Mesendoderm (in vitro differentiated cells): ENCODE measurements around the gene DR1.

Experiments
- DNase-seq: peaks from one replicate; pipeline ENCODE4 v3.0.0; 2013
- H2AK5ac ChIP-seq: 2 replicates; pipeline ENCODE4 v1.6.1; 2013; ENCODE audit warnings: low read length, inconsistent platforms
- H2BK120ac ChIP-seq: 2 replicates; pipeline ENCODE4 v1.6.1; 2013; ENCODE audit warnings: low read depth, mild to moderate bottlenecking, low read length, moderate library complexity, mixed read lengths
- H2BK15ac ChIP-seq: replicated peaks from 2 replicates; pipeline ENCODE4 v1.6.1; 2013; ENCODE audit warnings: low read depth, mild to moderate bottlenecking, moderate library complexity
- H2BK5ac ChIP-seq: 2 replicates; pipeline ENCODE4 v1.6.1; 2013; ENCODE audit warnings: low read length, inconsistent platforms
- H3K18ac ChIP-seq: 2 replicates; pipeline ENCODE4 v1.6.1; 2013; ENCODE audit warnings: mild to moderate bottlenecking, low read length, mixed read lengths
- H3K23ac ChIP-seq: one replicate; pipeline ENCODE4 v1.6.1; 2013; ENCODE audit warnings: low read length
- H3K27ac ChIP-seq: 2 replicates; pipeline ENCODE4 v1.5.1; 2013; ENCODE audit warnings: low read depth, mild to moderate bottlenecking, inconsistent platforms, low read length, moderate library complexity
- H3K27me3 ChIP-seq: 2 replicates; pipeline ENCODE4 v1.6.1; 2013; ENCODE audit warnings: low read length, control low read depth, mild to moderate bottlenecking, inconsistent platforms; ENCODE audit not compliant: insufficient read depth, poor library complexity
- H3K36me3 ChIP-seq: 2 replicates; pipeline ENCODE4 v1.6.1; 2013; ENCODE audit warnings: low read length, inconsistent platforms; ENCODE audit not compliant: control insufficient read depth, insufficient read depth
- H3K4ac ChIP-seq: one replicate; pipeline ENCODE4 v1.6.1; 2013; ENCODE audit warnings: low read depth, mild to moderate bottlenecking, low read length, moderate library complexity
- H3K4me1 ChIP-seq: 2 replicates; pipeline ENCODE4 v1.6.1; 2013; ENCODE audit warnings: low read depth, low read length, inconsistent platforms; ENCODE audit not compliant: control insufficient read depth
- H3K4me2 ChIP-seq: 2 replicates; pipeline ENCODE4 v1.6.1; 2013; ENCODE audit warnings: low read length
- H3K4me3 ChIP-seq: 2 replicates; pipeline ENCODE4 v1.5.1; 2013; ENCODE audit warnings: mild to moderate bottlenecking, low read length
- H3K56ac ChIP-seq: one replicate; pipeline ENCODE4 v1.6.1; 2013; ENCODE audit warnings: low read length
- H3K79me1 ChIP-seq: 2 replicates; pipeline ENCODE4 v1.6.1; 2013; ENCODE audit warnings: low read length, inconsistent platforms
- H3K79me2 ChIP-seq: 2 replicates; pipeline ENCODE4 v1.6.1; 2013; ENCODE audit warnings: mild to moderate bottlenecking, low read length; ENCODE audit not compliant: control insufficient read depth, insufficient read depth
- H3K9ac ChIP-seq: 2 replicates; pipeline ENCODE4 v1.6.1; 2013; ENCODE audit warnings: low read length, inconsistent platforms
- H4K5ac ChIP-seq: one replicate; pipeline ENCODE4 v1.6.1; 2013; ENCODE audit warnings: low read length
- H4K8ac ChIP-seq: one replicate; pipeline ENCODE4 v1.6.1; 2013; ENCODE audit warnings: low read depth, mild to moderate bottlenecking, control low read depth, low read length, moderate library complexity
- WGBS: extraction: QIAGEN DNeasy Blood & Tissue Kit; methylation state at CpG from one replicate; pipeline ENCODE4 v1.1.7; 2013; ENCODE audit warnings: low lambda C conversion rate, missing lambda C conversion rate; ENCODE audit not compliant: insufficient coverage; ENCODE audit errors: extremely low coverage; 5-methylcytosine and 5-hydroxymethylcytosine counted together

Gene DR1

GRCh38 chr1:93344886-93345632, 648 bp upstream of the DR1 start:
- peaks cover 28% of the 10 kb centered on the region for H3K79me2 ChIP-seq
- H3K36me3 ChIP-seq: no peaks in the 10 kb centered on the region
- peak; percentile 24 for DNase-seq
- H3K4ac ChIP-seq: peak overlapping the region; percentile 77
- no peak overlapping the region for H2BK15ac ChIP-seq
- no peak overlapping the region for H3K23ac ChIP-seq
- peak overlapping the region; percentile 72 for H3K18ac ChIP-seq
- no CpG with 5 or more reads among the region's 12 CpGs for WGBS
- H4K8ac ChIP-seq: no peak overlapping the region
- peak overlapping the region; percentile 8 for H2BK120ac ChIP-seq
- peak overlapping the region; percentile 97 for H3K9ac ChIP-seq
- H3K27me3 ChIP-seq: no peaks in the 10 kb centered on the region
- no peak overlapping the region for H2AK5ac ChIP-seq
- H3K4me2 ChIP-seq: peak overlapping the region; percentile 30
- peak overlapping the region; percentile 90 for H4K5ac ChIP-seq
- H3K79me1 ChIP-seq: no peaks in the 10 kb centered on the region
- peaks cover 4% of the 10 kb centered on the region for H3K4me1 ChIP-seq
- H3K56ac ChIP-seq: peak overlapping the region; percentile 99
- peak overlapping the region; percentile 57 for H3K4me3 ChIP-seq
- peak overlapping the region; percentile 89 for H2BK5ac ChIP-seq
- peak overlapping the region; percentile 98 for H3K27ac ChIP-seq

GRCh38 chr1:93346421-93346993, 800 bp downstream of the DR1 start:
- no peaks in the 10 kb centered on the region for H3K27me3 ChIP-seq
- no peak overlapping the region for H2BK120ac ChIP-seq
- WGBS: no CpG with 5 or more reads among the region's 22 CpGs
- H2BK5ac ChIP-seq: no peak overlapping the region
- H4K8ac ChIP-seq: no peak overlapping the region
- no peaks in the 10 kb centered on the region for H3K79me1 ChIP-seq
- H3K23ac ChIP-seq: no peak overlapping the region
- H3K4me2 ChIP-seq: peak overlapping the region; percentile 27
- peak overlapping the region; percentile 72 for H3K4me3 ChIP-seq
- H2BK15ac ChIP-seq: no peak overlapping the region
- H3K79me2 ChIP-seq: peaks cover 36% of the 10 kb centered on the region
- no peak overlapping the region for H3K4ac ChIP-seq
- H3K4me1 ChIP-seq: no peaks in the 10 kb centered on the region
- H2AK5ac ChIP-seq: no peak overlapping the region
- peak overlapping the region; percentile 86 for H3K27ac ChIP-seq
- no peaks in the 10 kb centered on the region for H3K36me3 ChIP-seq
- peak overlapping the region; percentile 84 for H3K9ac ChIP-seq
- DNase-seq: peak; percentile 57
- H4K5ac ChIP-seq: no peak overlapping the region
- peak overlapping the region; percentile 99 for H3K56ac ChIP-seq
- peak overlapping the region; percentile 75 for H3K18ac ChIP-seq

- peak overlapping the region; percentile 57 for H3K4me2 ChIP-seq
- no peak overlapping the region for H3K23ac ChIP-seq
- no peak overlapping the region for H4K5ac ChIP-seq
- peak overlapping the region; percentile 72 for H3K4me3 ChIP-seq
- H3K36me3 ChIP-seq: no peaks in the 10 kb centered on the region
- WGBS: no CpG with 5 or more reads among the region's 12 CpGs
- H3K4me1 ChIP-seq: no peaks in the 10 kb centered on the region
- H4K8ac ChIP-seq: no peak overlapping the region
- H3K4ac ChIP-seq: no peak overlapping the region
- no peak overlapping the region for H2BK15ac ChIP-seq
- DNase-seq: no peak
- H2BK120ac ChIP-seq: no peak overlapping the region
- no peak overlapping the region for H2BK5ac ChIP-seq
- H3K18ac ChIP-seq: no peak overlapping the region
- H3K27me3 ChIP-seq: no peaks in the 10 kb centered on the region
- peak overlapping the region; percentile 99 for H3K56ac ChIP-seq
- no peaks in the 10 kb centered on the region for H3K79me1 ChIP-seq
- H3K79me2 ChIP-seq: peaks cover 41% of the 10 kb centered on the region
- H3K9ac ChIP-seq: peak overlapping the region; percentile 84
- no peak overlapping the region for H2AK5ac ChIP-seq
- H3K27ac ChIP-seq: no peak overlapping the region
Measured at GRCh38 chr1:93347334-93347899, 1.7 kb downstream of the DR1 start.

GRCh38 chr1:93348104-93348728, 2.5 kb downstream of the DR1 start:
- Histone ChIP-seq H2AK5ac (no peak overlapping the region), H4K5ac (no peak overlapping the region), H3K27ac (no peak overlapping the region), H4K8ac (no peak overlapping the region), H3K4me1 (no peaks in the 10 kb centered on the region), H3K79me1 (no peaks in the 10 kb centered on the region), H3K27me3 (no peaks in the 10 kb centered on the region), H3K9ac (peak overlapping the region; percentile 47), H3K4me3 (no peak overlapping the region), H2BK15ac (no peak overlapping the region), H2BK120ac (no peak overlapping the region), H3K23ac (no peak overlapping the region), H2BK5ac (no peak overlapping the region), H3K4ac (no peak overlapping the region), H3K56ac (no peak overlapping the region), H3K4me2 (no peak overlapping the region), H3K79me2 (peaks cover 45% of the 10 kb centered on the region), H3K18ac (no peak overlapping the region), H3K36me3 (no peaks in the 10 kb centered on the region)
- WGBS: no CpG with 5 or more reads among the region's 2 CpGs
- DNase-seq: no peak

GRCh38 chr1:93349231-93350135, 3.8 kb downstream of the DR1 start:
- Histone ChIP-seq H3K79me2 (peaks cover 45% of the 10 kb centered on the region), H2BK5ac (no peak overlapping the region), H3K4me1 (no peaks in the 10 kb centered on the region), H3K4me2 (no peak overlapping the region), H2BK15ac (no peak overlapping the region), H3K18ac (no peak overlapping the region), H3K27me3 (no peaks in the 10 kb centered on the region), H3K4me3 (no peak overlapping the region), H3K79me1 (no peaks in the 10 kb centered on the region), H4K8ac (no peak overlapping the region), H2AK5ac (no peak overlapping the region), H3K56ac (no peak overlapping the region), H3K27ac (no peak overlapping the region), H3K9ac (no peak overlapping the region), H3K23ac (no peak overlapping the region), H3K4ac (no peak overlapping the region), H2BK120ac (no peak overlapping the region), H4K5ac (no peak overlapping the region), H3K36me3 (no peaks in the 10 kb centered on the region)
- DNase-seq: no peak
- no CpG with 5 or more reads among the region's 7 CpGs for WGBS
